ENCODE data around the gene E2F2. TPM values are rescaled to one million over a fixed set of nuclear protein-coding genes. Genes with fewer than 3 reads are reported as not detected.

E2F2 gene
- 10 to 100 TPM; 53.4 to 54.5 TPM for total RNA-seq

GRCh38 chr1:23530747-23531561 lies at the start of gene E2F2:
Gene E2F2, minus strand, starts transcription at chr1:23531233. Its CDS starts 440 bp downstream, at chr1:23530793.

GRCh38 chr1:23559136-23559984 lies 28.3 kb upstream of the E2F2 start, which contains the start of gene ID3:
Gene ID3, minus strand, starts transcription at chr1:23559501. Its CDS starts 75 bp downstream, at chr1:23559426.

GRCh38 chr1:23483321-23484252 lies 47.4 kb downstream of the E2F2 start, which contains the start of gene ASAP3:
Gene ASAP3, minus strand, starts transcription at chr1:23484179. Its CDS starts 46 bp downstream, at chr1:23484133.

Other genes with a start within 250 kb of the E2F2 start
- gene HNRNPR, start 186.9 kb downstream of the E2F2 start, total RNA-seq, result 100 to 1,000 TPM; 157 to 163 TPM
- 1 to 10 TPM; 7.2 to 7.3 TPM for gene ZNF436, start 161.4 kb downstream of the E2F2 start, total RNA-seq
- gene TCEA3, start 106.5 kb downstream of the E2F2 start, total RNA-seq, result 10 to 100 TPM; 59.4 to 62.2 TPM
- gene ASAP3, start 47.1 kb downstream of the E2F2 start, total RNA-seq, result under 1 TPM; 0.25 to 0.53 TPM
- 10 to 100 TPM; 32.0 TPM for gene ID3, start 28.3 kb upstream of the E2F2 start, total RNA-seq
- 1,000 to 10,000 TPM; 1,629 to 1,768 TPM for gene RPL11, start 160.6 kb upstream of the E2F2 start, total RNA-seq
- gene ELOA, start 212.2 kb upstream of the E2F2 start, total RNA-seq, result 10 to 100 TPM; 26.8 to 29.0 TPM
- gene PITHD1, start 247.2 kb upstream of the E2F2 start, total RNA-seq, result 10 to 100 TPM; 46.5 to 46.9 TPM